ENCODE results near the gene MSH2.
"Not testable (repeated sequence)": the region's sequence is repeated elsewhere in the genome, so short reads cannot be mapped to it uniquely, and the experiment has no call there.

GRCh38 chr2:47454818-47455217, 51.9 kb downstream of the MSH2 start:
- TF ChIP-seq, protein P1, sequence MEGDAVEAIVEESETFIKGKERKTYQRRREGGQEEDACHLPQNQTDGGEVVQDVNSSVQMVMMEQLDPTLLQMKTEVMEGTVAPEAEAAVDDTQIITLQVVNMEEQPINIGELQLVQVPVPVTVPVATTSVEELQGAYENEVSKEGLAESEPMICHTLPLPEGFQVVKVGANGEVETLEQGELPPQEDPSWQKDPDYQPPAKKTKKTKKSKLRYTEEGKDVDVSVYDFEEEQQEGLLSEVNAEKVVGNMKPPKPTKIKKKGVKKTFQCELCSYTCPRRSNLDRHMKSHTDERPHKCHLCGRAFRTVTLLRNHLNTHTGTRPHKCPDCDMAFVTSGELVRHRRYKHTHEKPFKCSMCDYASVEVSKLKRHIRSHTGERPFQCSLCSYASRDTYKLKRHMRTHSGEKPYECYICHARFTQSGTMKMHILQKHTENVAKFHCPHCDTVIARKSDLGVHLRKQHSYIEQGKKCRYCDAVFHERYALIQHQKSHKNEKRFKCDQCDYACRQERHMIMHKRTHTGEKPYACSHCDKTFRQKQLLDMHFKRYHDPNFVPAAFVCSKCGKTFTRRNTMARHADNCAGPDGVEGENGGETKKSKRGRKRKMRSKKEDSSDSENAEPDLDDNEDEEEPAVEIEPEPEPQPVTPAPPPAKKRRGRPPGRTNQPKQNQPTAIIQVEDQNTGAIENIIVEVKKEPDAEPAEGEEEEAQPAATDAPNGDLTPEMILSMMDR (IDR thresholded peaks at IDR 0.05), result not testable (repeated sequence)
- not testable (repeated sequence) for TF ChIP-seq POLR2AphosphoS5, POLR2A, EP300 (IDR thresholded peaks at IDR 0.05)

Data from upper lobe of left lung (tissue), 4 donors.